DMS 273 (cell line): ENCODE data around the gene NPSR1.
A peak's percentile ranks its signal among the peaks of the same experiment; 100 is the strongest.

Source experiments
- DNase-seq: peaks from one replicate; lab custom pipeline; 2025; ENCODE audit not compliant: unreplicated experiment; lab: John Stamatoyannopoulos, UW

Gene NPSR1

DNA sequence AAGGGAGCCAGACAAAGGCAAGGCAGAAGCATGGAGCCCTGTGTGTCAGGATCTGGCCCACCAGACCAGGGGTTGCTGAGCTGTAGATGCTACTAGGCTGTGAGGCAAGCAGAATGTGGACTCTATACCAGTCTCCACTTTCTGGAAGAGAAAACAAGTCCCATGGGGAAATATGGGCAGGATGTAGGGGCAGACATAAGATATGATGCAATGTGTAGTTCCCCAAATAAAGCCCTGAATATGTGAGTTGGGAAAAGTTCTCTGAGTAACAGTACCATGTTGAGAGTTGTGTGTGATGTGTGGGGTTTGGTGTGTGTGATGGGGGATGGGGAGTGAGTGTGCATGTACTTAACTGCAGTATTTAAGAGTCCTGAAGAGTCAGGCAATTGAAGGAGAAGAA lies 62.3 kb downstream of the NPSR1 start:
- DNase-seq, result no peak

DNA sequence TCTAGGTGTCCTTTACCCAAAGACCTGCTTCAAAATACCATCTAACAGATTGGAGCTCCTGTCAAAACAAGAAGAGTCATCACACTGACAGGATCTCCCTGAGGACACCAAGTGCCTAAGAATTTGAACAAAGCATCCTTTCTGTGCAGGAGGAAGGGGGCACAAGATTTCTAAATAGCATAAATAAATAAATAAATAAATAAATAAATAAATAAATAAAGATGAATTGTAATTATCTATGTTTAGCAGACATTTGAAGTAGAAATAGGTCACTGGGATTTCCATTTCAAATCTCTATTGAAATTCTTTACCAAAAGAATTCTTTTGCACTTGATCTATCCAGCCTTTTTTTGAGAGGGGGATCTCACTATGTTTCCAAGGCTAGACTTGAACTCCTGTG lies 65.3 kb downstream of the NPSR1 start:
- no peak for DNase-seq

DNA sequence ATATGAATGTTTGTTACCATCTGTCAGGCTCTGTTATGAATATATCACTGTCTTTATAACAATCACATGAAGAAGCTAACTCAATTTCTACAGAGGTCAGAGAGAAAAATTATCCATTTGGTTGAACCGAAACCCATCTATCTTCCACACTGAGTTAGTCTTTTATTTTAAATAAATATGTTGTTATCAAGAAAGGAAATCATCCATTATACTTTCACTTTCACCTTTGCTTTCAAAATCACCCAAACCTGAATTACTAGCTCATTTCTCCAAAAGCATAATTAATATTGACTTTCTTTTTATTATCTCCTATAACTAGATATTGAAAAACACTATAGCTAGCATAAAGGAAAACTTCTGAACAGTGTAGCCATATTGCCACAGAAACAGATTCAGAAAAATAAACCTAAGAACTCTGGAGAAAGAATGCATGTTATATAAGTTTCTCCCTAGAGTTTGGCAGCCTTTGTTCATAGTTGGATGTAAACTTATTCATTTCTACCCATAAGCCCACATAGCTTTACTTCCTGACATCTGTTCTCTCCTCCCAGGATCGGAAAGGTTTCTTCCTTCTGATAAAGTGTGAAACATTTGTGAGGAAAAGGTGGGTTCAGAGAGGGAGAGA lies 66.0 kb downstream of the NPSR1 start:
- DNase-seq, result no peak

DNA sequence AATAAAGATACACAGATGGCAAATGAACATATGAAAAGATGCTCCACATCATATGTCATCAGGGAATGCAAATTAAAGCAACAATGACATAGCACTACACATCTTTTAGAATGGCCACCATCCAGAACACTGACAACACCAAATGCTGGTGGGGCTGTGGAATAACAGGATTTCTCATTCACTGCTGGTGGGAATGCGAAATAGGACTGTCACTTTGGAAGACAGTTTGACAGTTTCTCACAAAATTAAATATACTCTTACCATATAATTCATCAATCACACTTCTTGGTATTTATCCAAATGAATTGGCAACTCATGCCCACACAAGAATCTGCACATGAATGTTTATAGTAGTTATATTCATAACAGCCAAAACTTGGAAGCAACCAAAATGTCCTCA lies 68.2 kb downstream of the NPSR1 start:
- DNase-seq, result no peak

DNA sequence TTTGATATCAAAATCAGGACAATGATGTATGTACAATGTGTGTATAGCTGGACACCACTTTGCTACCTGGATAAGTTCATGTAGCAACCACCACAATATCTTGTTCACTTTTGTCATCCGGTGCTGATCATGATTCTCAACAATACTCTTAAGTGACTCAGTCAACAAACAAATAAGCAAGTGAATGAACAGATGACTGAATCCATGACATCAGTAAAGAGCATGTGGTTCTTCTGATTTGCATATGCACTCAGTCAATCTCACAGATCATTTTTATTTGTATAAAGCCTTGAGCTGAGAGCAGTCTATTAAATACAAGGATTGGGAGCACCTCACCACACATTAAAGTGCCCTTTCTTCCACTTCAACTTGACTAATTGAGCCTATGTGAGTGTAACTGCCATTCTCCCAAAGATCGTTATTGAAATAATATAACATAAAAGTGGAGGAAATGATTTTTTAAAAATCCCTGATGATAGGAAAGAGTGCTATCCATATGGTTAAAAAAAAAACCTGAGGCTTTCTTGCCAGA lies 69.5 kb downstream of the NPSR1 start:
- DNase-seq, result peak; percentile 15

DNA sequence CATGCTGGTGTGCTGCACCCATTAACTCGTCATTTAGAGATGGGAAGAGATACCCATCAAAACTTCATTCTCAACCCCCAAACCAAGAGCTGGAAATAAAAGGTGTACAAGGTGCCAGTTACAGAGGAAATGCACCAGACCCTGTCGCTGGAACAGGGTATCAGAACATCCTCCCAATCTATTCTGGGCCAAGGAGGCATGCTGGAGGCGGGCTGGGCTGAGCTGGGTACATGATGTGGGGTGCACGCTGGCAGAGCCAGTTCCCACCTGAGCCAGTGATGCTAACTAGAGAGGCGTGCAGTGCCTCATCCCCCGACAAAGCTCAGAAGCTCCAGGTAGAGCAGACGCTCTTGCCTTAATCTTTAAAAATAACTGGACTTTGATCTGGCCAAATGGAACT lies 70.1 kb downstream of the NPSR1 start:
- DNase-seq, result no peak

DNA sequence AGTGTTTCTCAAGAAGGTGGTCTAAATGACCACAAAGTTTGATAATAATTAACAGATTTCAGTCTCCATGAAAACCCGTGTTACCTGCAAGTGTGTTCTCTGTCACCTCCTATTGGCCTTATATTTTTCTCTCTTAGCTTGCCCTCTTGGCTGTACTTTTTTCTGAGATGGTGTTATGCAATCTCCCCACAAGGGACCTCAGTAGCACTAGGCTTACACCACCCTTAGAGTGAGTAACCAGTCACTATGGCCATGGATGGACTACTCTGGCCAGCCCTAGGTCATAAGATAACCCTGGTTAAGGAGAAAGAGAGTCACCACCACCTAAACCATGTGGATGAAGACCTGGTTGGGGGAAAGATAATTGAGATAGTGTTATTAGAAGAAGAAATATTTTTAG lies 76.8 kb downstream of the NPSR1 start:
- DNase-seq, result no peak

DNA sequence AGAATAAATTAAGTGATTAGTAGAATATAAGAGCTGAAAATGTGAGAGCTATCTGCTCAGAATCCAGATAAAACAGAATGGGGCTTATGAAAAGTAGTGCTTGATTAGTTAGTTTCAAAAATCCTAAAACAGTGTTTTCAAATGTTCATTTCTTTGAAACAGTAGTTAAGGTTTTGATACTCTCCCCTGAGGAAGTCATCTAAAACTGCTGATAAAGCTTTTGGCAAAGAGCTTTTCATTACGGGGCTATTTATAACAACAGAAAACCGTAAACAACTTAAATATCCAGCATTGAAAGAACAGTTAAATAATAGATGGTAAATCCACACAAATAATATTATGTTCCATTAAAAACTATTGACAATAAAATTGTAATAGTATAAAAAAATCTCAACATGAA lies 77.5 kb downstream of the NPSR1 start:
- DNase-seq, result no peak

DNA sequence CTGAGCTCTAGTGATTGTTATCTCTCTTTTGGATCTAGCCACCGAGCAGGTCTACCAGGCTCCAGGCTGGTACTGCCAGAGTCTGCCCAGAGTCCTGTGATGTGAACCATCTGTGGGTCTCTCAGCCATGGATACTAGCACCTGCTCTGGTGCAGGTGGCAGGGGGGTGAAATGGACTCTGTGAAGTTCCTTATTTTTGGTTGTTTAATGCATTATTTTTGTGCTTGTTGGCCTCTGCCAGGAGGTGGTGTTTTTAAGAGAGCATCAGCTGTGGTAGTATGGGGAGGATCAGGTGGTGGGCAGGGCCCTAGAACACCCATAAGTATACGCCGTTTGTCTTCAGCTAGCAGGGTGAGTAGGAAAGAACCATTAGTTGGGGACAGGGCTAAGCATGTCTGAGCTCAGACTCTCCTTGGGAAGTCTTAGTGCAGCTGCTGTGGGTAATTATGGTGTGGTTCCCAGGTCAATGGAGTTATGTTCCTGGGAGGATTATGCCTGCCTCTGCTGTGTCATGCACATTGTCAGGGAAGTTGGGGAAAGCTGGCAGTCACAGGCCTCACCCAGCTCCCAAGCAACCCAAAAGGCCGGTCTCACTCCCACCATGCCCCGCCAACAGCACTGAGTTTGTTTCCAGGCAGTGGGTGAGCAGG lies 81.8 kb downstream of the NPSR1 start:
- DNase-seq, result peak; percentile 33

DNA sequence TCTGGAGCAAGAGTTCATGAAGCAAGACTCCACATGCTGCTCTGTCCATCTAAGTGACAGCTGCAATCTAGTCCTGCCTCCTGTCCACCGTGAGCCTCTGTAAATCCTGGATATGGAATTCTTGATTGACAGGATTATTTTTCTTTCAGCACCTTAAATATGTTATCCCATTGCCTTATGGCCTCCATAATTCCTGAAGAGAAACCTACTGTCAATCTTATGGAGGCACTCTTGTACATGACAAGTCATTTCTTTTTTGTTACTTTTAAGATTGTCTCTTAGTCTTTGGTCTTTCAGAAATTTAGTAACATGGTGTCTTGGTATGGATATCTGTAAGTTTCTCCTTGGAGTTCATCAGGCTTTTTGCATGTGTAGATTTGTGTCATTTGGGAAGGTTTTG lies 82.8 kb downstream of the NPSR1 start:
- DNase-seq, result no peak

DNA sequence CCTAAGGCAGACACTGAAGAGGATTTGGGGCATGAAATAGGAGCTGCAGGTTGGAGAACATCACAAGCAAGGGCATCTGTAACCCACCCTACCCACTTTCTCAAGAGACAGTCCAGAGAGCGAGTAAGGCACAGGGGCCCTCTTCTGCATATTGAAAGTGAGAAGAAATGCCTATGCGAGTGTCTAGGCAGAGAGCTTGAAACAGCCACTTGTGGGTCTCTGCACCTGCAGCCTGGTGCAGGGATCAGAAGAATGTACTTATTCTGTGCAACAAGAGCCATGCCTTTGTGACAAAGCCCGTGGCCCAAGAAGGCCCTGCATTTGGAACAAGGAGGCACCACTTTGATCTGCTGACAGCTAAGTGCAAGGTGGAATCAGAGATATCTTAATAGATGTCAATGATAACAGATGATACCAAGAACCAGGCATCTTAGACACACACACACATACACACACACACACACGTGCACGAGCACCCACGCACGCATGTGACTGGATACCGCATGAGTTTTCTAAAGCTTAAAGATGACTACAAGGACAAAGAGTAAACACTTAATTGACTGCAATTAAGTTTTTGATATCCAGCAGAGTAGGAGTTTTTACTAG lies 89.3 kb downstream of the NPSR1 start:
- peak; percentile 18 for DNase-seq

DNA sequence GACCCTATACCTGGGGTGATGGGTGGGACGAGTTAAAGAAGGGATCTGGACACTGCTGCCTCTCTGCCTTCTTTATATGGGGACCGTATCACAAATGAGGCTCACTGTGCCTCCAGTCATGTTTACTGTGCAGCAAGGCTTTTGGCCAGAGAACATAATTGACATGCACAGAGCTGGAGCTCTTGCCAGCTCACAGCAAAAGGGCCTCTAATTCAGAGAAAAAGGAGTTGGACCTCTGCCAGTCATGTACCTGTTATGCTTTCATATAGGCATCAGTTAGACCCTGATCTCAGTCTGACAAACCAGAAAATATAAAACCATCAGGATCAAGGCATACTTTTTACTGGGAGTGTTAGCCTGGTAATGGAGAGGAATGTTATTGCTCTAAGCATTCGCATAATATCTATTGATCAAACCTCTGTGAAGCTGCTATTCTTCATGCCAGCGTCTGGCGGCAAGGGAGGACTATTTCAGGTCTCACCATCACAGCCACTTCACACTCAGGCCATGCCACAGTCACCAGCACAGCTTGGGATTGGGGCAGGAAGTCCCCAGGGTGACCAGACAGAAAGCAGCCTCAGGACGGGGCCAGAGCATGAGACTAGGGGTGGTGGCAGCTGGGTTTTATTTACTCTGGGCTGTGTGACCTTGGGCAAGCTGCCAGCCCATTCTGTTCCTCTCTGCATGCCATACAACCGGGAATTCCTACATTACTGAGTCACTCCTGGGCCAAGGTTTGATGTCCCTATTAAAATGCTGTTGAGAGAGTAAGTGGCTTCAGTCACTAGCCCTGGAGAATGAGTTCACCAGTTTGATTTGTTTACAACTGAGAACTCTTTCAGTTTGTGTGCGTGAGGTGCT lies 90.1 kb downstream of the NPSR1 start:
- peak; percentile 95 for DNase-seq

DNA sequence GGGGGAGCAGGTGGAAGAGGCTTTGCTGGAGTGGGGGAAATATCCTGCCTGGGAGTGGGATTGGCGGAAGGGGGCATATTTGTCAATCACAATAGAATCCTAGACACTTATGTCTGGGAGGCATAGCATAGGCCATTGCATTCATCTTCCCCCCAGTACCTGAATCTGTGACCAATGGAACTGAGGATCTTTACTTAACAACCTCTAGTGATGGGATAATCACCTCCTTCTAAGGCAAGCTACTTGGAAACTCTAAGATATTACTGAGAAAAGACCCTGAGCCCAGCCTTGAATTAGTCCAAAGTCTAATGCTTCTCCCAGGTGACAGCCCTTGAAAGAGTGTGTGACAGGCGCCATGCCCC lies 90.7 kb downstream of the NPSR1 start:
- DNase-seq, result no peak

DNA sequence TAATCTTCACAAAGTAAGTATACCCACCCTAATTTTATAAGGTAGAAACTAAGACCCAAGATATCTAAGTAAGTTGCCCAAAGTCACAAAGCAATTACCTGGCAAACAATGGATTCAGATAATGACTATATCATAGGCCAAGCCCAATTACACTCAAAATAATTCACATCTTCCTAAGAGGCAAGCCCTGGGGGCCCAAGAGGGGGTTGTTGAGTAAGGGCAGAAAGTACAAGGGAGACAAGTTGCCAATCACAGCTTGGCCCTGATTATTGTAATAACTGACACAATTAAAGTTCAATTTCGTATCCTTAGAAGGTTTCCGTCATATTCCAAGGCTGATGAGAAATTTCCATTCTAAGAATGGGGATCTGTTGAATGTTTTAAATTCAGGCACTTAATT lies 91.4 kb downstream of the NPSR1 start:
- no peak for DNase-seq

DNA sequence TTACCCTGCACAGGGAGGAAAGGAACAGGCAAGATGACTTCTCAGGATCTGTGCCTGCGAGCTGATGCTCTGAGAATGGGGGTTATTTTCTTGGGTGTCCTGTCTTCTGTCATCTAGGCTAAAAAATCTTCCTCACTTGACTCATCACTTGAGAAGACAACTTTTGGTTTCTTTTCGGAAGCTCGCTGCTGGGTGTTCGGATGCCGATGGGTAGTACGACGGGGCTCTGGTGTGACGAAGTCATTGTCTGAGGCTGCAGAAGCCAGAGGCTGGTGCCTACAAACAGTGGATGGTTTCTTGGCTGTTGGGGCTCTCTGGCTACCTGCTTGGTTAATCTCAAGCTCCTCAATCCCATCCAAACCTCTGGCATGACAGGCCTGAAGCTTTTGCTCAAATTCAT lies 92.2 kb downstream of the NPSR1 start:
- DNase-seq, result no peak

DNA sequence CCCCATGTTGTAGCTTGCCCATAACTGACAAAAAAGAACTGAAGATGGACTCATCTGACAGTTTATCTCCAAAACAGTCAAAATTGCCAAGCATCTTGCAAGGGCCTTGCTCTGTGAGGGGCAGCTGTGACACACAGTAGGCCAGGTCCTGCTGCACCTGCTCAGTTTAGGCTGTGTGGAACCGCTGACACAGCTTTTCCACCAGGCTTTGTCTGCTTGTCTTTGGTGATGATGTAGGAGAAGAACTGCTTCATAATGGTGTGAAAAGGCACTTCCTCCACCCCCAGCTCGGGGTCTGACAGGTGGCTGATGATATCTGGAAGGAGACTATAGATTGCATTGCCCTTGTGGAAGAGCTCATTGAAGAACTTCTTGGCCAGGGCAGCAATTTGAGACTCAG lies 92.6 kb downstream of the NPSR1 start:
- no peak for DNase-seq

DNA sequence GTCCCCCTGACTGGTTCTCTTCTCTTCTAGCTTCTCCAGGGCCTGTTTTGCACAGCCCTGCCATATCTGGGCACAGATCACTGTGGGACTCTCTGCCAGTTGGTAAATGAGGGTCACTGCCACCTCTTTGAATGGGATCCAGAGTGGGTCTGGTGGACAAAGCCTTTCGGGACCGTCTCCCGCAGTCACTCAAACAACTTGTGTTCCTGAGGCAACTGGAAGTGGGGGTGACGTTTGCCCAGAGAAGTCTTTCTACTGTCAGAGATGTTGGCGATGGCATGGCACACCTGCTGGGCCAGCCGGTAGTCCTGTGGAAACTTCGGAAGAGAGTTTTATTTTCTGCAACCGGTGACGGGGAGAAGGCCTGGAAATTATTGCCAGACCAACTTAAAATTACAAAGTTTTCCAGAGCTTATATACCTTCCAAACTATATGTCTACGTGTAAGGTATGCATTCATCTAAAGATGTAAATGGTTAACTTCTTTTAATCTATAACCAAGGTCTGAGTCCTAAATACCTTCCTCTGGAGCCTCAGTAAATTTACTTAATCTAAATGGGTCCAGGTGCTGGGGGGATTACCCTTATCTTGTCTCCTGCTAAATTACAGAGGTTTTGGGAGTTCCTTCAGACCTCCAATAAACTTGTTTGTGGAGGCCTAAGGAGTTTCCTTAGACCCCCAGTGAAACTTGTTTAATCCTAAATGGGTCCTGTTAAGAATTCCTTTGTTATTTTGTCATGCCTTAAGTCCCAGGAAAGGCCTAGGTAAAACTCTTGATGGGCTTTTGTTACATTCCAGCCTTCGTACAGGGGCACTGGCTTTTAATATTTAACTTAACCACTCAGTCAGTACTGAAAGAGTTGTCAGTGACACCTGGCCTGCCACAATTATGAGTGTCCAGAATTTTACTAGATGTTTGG lies 94.0 kb downstream of the NPSR1 start:
- DNase-seq, result no peak

DNA sequence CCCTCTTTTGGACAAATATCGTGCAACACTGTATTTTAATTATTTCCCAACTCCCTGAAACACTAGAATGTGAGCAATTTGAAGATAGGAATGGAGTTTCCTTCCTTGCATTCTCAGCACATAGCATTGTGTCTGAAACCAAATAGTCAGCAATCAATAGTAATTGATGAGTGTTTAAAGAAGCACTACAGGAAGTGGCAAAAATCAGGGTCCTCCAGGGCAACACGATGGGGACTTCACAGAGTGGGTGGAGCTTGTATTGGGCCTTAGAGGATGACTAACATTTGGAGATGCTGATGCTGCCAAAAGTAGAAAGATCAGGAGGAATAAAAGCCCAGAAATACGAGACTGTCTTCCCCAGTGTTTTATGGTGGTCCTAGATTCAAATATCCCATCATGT lies 94.9 kb downstream of the NPSR1 start:
- DNase-seq, result no peak

DNA sequence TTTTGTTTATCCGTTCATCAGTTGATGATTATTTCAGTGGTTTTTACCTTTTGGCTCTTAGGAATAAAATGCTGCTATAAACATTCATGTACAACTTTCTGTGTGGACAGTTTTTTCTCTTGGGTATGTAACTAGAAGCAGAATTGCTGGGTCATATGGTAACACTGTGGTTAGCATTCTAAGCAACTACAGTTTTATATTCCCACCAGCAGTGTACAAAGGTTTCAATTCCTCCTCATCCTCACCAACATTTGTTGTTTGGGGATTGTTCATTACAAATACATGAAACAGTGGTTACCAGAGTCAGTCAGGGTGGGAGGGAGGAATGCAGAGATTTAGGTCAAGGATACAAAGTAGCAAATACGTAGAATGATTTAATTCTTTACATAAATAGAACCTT lies 97.0 kb downstream of the NPSR1 start:
- DNase-seq, result no peak

DNA sequence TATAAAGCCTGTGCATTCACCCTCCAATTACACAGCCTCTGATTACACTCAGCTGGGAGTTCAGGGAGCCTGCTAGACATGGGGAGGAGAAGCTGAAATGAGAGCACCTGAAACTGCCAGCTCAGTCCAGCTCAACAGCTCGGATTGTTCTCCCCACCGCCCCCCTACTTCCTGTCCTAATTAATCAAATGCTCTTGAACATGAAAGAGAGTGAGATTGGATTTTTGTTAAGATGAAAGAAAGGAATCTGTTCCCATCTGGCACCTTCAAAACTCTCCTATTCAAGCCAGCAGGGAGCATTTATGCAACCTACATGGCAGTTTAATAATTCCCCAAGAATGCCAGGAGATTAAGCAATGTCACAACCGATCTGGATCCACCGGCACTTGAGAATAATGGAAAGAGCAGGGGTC lies 98.0 kb downstream of the NPSR1 start:
- peak; percentile 79 for DNase-seq

DNA sequence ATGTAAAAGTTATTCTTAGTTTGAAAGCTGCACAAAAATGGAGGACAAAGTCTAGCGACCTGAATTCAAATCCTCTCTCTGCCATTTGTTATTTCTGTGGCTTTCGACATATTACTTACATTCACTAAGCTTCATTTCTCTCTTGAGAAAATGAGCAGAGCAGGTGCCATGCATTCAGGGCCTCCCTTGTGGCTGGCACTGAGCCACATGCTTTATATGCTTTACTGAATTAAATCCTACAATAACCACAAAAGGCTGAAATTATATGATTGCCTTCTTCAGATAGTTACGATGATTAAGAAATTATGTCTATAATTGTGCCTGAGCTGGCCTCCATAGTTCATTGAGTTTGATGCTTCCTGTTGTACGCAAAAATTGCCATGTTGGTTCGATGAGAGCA lies 98.7 kb downstream of the NPSR1 start:
- DNase-seq, result peak; percentile 42
